HFFc6 (cell line): ENCODE data around the gene TMEM255A. TPM values are rescaled to one million over a fixed set of nuclear protein-coding genes. Genes with fewer than 3 reads are reported as not detected.

Experiments
- DNase-seq: peaks from one replicate; pipeline ENCODE4 v3.0.0-alpha.2; 2018
- H3K27ac Mint-ChIP-seq: 2 replicates; pipeline ENCODE4 v1.8.0; 2020; ENCODE audit warnings: mild to moderate bottlenecking, mixed read lengths
- H3K27me3 Mint-ChIP-seq: 2 replicates; pipeline ENCODE4 v1.8.0; 2021; ENCODE audit warnings: mild to moderate bottlenecking, moderate library complexity, mixed read lengths; ENCODE audit not compliant: insufficient read depth
- H3K36me3 Mint-ChIP-seq: 2 replicates; pipeline ENCODE4 v1.8.0; 2021; ENCODE audit warnings: low read depth, mixed read lengths
- H3K4me1 Mint-ChIP-seq: 2 replicates; pipeline ENCODE4 v1.8.0; 2020; ENCODE audit warnings: low read depth, mixed read lengths
- H3K4me3 Mint-ChIP-seq: 2 replicates; pipeline ENCODE4 v1.8.0; 2020; ENCODE audit warnings: mild to moderate bottlenecking, moderate library complexity, mixed read lengths
- H3K9me3 Mint-ChIP-seq: 2 replicates; pipeline ENCODE4 v1.8.0; 2020; ENCODE audit warnings: mild to moderate bottlenecking, mixed read lengths
- total RNA-seq, 6 experiments: library from RNA; stranded (reverse); fragmentation: NEBNext Ultra II Directional; extraction: Animal tissue kit (Norgen Biotek cat#: 25700); gene quantifications; 2 replicates in 1 of 6; 3 replicates in 5 of 6; pipeline ENCODE4 v1.2.3, GENCODE V29; 2021
- TF ChIP-seq, protein P1 (sequence below): fragments of 200-600 bp; sonication (generic); IDR thresholded peaks from 2 replicates; pipeline ENCODE4 v1.5.0; 2021; ENCODE audit warnings: antibody characterized with exemption, mild to moderate bottlenecking

The TMEM255A gene
- total RNA-seq, 6 experiments from 2014 or later = 0.20 to 0.56 (median 0.33) TPM; not detected in 2

DNA sequence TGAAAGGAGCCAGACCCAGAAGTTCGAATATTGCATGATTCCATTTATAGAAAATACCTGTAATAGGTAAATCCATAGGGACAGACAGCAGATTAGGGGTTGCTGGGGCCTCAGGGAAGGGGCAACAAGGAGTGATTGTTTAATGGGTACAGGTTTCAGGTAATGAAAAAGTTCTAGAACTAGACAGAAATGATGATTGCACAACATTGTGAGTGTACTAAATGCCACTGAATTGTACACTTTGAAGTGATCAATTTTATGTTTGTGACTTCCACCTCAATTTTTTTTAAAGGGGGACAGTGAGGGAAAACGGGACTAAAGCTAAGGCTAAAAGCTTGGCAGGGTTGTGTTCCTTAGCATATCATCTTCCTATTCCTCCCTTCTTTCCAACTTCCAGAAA, 37.1 kb downstream of the TMEM255A start:
- no peak overlapping the region for H3K27ac Mint-ChIP-seq
- H3K4me1 Mint-ChIP-seq = no peaks in the 10 kb centered on the region
- H3K27me3 Mint-ChIP-seq = peaks cover 9% of the 10 kb centered on the region
- TF ChIP-seq, protein P1, sequence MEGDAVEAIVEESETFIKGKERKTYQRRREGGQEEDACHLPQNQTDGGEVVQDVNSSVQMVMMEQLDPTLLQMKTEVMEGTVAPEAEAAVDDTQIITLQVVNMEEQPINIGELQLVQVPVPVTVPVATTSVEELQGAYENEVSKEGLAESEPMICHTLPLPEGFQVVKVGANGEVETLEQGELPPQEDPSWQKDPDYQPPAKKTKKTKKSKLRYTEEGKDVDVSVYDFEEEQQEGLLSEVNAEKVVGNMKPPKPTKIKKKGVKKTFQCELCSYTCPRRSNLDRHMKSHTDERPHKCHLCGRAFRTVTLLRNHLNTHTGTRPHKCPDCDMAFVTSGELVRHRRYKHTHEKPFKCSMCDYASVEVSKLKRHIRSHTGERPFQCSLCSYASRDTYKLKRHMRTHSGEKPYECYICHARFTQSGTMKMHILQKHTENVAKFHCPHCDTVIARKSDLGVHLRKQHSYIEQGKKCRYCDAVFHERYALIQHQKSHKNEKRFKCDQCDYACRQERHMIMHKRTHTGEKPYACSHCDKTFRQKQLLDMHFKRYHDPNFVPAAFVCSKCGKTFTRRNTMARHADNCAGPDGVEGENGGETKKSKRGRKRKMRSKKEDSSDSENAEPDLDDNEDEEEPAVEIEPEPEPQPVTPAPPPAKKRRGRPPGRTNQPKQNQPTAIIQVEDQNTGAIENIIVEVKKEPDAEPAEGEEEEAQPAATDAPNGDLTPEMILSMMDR = no peak
- H3K4me3 Mint-ChIP-seq = no peak overlapping the region
- no peak for DNase-seq
- no peaks in the 10 kb centered on the region for H3K9me3 Mint-ChIP-seq
- no peaks in the 10 kb centered on the region for H3K36me3 Mint-ChIP-seq

DNA sequence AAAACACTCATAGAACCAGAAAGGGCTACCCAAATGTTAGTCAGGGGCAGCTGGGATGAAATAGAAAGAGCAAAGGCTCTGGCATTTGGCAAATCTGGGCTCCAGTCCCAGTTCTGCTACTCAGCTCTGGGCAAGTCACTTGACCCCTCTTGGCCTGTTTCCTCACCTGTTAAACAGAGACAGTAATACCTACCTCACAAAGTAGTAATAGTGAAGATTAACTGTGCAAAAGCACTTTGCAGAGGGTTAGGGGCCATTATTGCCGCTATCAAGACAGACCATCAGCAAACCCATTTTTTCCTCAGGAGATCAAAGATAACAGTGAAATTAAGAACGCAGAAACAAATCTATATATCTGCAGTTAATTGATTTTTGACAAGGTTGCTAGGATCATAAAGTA, 40.0 kb downstream of the TMEM255A start:
- Mint-ChIP-seq H3K9me3 (no peaks in the 10 kb centered on the region), H3K27ac (no peak overlapping the region), H3K4me1 (no peaks in the 10 kb centered on the region), H3K27me3 (peaks cover 9% of the 10 kb centered on the region), H3K4me3 (no peak overlapping the region), H3K36me3 (no peaks in the 10 kb centered on the region)
- DNase-seq = no peak
- TF ChIP-seq, protein P1 = no peak

DNA sequence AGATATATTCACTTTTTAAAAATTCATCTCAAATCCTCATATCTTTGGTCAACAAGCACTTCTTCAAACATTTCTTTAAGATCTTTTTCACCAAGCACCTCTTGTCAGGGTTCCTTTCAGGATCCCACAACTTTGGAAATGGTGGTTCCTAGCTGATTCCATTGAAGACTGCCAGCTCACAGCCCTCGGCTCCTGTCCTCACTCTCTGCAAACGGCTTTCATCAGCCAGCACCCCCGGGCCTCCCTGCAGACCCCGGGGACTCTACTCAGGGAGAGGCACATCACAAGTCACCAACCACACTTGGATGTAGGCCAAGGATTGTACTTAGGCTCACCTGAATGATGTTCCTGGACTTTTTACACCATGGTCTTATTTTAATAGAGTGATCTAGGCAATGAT, 40.7 kb downstream of the TMEM255A start:
- H3K4me3 Mint-ChIP-seq = no peak overlapping the region
- no peak for DNase-seq
- no peak overlapping the region for H3K27ac Mint-ChIP-seq
- no peaks in the 10 kb centered on the region for H3K4me1 Mint-ChIP-seq
- no peaks in the 10 kb centered on the region for H3K9me3 Mint-ChIP-seq
- H3K36me3 Mint-ChIP-seq = no peaks in the 10 kb centered on the region
- H3K27me3 Mint-ChIP-seq = peaks cover 8% of the 10 kb centered on the region
- TF ChIP-seq, protein P1 = no peak

DNA sequence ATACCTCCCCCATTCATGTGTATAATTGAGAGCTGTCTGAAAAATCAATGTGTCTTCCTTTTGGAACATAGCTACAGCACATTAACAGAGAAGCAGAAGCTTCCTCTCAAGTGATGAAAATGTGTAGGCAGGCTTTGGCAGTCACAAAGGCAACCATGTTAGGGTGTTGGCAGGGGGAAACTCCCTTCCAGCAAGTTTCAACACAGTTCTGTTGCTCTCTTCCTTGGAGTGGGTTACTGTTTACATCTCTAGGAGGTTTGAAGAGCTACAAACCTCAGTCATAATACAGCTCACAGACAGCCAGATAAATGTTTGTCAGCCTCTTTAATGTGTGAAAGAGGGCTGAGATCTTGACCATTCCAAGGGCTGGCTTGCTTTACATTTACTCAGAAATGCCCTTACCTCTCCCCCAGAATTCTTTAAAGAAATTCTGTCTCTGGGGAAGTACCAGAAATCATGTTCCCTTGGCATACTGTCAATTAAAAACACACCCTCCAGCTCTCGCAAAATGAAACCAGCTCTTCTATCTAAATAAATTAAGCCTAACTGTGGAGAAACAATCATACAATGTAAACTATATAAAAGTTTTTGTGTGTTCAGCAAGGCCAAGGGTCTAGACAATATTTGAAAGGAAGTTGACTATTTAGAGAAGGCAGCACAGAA, 41.8 kb downstream of the TMEM255A start:
- Mint-ChIP-seq H3K36me3 (no peaks in the 10 kb centered on the region), H3K27me3 (peaks cover 4% of the 10 kb centered on the region), H3K4me1 (no peaks in the 10 kb centered on the region), H3K4me3 (no peak overlapping the region), H3K9me3 (no peaks in the 10 kb centered on the region), H3K27ac (no peak overlapping the region)
- TF ChIP-seq, protein P1 = no peak
- no peak for DNase-seq

DNA sequence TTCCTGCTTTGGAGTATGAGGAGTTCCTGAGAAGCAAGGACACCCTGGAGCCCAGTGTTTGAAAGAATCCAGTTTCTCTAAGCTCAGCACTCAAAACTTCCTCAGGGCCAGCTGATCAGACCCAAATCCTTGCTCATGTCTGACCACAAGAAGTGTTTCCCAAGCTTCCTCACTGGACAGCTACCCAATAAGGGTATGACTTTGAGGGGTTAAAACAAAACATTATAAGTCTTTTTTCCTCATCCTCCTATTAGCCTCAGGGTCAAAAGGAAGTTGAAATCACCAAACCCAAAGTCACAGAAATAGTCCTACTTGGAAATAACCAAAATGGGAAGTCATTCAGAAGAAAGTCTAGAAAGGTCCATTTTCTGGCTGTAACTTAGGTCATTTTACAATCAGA, 46.9 kb downstream of the TMEM255A start:
- H3K4me3 Mint-ChIP-seq = no peak overlapping the region
- H3K4me1 Mint-ChIP-seq = no peaks in the 10 kb centered on the region
- H3K36me3 Mint-ChIP-seq = no peaks in the 10 kb centered on the region
- no peaks in the 10 kb centered on the region for H3K9me3 Mint-ChIP-seq
- TF ChIP-seq, protein P1 = no peak
- H3K27me3 Mint-ChIP-seq = no peaks in the 10 kb centered on the region; the same call in none of the 2 replicates
- no peak overlapping the region for H3K27ac Mint-ChIP-seq
- no peak for DNase-seq
